Measurements from ENCODE around the gene KAZN.

DNA sequence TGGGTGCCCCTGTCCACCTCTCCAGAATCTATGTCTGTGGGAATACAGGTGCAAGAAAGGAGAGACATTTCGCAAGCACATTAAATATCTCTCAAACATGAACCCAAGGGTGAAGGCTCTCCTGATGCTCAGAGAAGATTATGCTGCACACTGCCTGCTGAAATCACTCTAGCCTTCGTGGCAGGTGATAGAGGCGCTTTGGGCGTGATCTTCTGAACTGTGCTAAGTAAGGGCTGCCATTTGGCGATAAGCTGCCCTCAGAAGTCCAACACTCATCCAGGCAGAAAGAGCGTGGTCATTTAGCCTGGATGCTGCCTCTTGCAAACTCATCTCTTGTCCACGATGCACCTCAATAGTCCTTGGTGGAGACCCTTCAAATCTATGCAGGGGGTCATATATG is 241.9 kb downstream of the KAZN start:
- no peak for TF ChIP-seq CTCF (IDR thresholded peaks at IDR 0.05; ENCODE audit: low read length)
- TF ChIP-seq EZH2 (IDR thresholded peaks at IDR 0.05; ENCODE audit: borderline replicate concordance, low read length) = no peak
